ENCODE results near the gene EDRF1. TPM values are rescaled to one million over a fixed set of nuclear protein-coding genes. Genes with fewer than 3 reads are reported as not detected.

EDRF1 gene
- total RNA-seq, 4 donors from 2014 or later: 9.9 to 17.4 (median 13.3) TPM

DNA sequence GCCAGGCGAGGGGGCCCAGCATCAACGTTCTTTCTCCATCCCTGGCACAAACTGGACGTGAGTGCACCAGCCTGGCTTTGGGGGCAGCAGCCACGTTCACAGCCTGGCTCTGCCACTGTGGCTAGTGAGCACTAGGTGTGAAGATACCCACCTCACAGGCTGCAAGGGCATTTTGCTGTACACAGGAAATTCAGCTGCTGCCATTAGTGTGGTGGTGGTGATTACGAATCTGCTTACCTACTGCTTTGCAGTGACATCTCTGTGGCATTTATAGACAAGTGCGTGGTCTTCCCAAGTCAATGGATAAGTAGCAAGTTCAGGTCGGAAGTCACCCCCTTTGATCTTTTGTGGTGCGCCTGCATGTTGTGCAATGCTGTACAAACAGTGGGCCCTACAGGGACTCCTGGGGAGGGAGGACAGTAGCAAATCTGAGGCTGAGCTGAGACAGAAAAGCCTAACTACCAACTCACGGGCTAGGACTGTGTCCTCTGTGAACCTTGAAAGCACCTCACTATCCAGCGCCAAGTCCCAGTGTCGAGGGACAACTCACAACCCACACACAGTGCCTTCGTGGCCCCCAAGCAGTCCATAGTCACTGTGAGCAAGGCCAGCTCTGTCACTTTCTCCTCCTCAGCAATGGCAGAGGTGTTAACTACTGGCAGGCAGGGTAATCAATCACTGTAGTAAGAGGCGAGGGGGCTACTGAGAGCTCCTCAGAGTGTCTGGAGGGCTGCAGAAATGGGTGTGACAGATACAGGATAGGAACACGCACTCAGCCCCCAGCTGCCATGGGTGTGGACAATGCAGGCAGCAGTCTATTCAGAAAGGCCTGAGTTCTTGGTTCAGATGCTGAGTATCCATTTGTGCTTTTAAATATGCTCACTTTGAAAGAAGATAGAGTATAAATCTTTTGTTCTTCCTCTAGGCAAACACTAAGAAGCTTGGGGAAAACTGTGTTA is 73.1 kb downstream of the EDRF1 start:
- Histone ChIP-seq H3K27me3 (no peaks in the 10 kb centered on the region), H3K9me3 (no peaks in the 10 kb centered on the region), H3K27ac (replicated peaks in 1 of 4) (no peak overlapping the region), H3K4me1 (no peaks in the 10 kb centered on the region), H3K4me3 (no peak overlapping the region), H3K36me3 (peaks cover 44 to 92% (median 85%) of the 10 kb centered on the region in 4 donors)
- intact Hi-C loops (cut with DNase I): no loop called here
- TF ChIP-seq EP300 (IDR thresholded peaks at IDR 0.05) (no peak), POLR2A (IDR thresholded peaks at IDR 0.05; ENCODE audit: low read depth) (no peak), POLR2AphosphoS5 (IDR thresholded peaks at IDR 0.05) (no peak)
- TF ChIP-seq, protein P1, sequence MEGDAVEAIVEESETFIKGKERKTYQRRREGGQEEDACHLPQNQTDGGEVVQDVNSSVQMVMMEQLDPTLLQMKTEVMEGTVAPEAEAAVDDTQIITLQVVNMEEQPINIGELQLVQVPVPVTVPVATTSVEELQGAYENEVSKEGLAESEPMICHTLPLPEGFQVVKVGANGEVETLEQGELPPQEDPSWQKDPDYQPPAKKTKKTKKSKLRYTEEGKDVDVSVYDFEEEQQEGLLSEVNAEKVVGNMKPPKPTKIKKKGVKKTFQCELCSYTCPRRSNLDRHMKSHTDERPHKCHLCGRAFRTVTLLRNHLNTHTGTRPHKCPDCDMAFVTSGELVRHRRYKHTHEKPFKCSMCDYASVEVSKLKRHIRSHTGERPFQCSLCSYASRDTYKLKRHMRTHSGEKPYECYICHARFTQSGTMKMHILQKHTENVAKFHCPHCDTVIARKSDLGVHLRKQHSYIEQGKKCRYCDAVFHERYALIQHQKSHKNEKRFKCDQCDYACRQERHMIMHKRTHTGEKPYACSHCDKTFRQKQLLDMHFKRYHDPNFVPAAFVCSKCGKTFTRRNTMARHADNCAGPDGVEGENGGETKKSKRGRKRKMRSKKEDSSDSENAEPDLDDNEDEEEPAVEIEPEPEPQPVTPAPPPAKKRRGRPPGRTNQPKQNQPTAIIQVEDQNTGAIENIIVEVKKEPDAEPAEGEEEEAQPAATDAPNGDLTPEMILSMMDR (IDR thresholded peaks at IDR 0.05): no peak
- 87% methylated on average over 12 of the region's 14 CpGs for WGBS
- DNase-seq (ENCODE audit: extremely low spot score): no peak

DNA sequence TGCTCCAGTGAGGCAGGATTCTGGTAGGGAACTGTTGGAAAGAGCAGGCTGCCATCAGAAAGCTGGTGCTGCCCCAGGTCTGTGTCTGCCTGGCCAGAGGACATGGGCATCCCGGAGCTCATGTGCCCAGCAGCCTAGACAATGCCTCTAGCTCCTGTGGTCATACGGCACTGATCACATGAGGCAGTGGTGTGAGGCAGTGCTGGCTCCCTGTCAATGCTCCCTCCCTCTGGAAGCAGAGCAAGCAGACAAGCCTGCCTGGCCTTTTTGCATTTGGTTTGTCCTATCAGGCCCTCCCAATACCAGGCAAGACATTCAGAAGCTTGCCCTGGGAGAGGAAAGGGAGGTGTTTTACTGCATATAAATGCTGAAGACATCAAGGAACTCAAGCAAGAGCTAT is 75.6 kb downstream of the EDRF1 start:
- Histone ChIP-seq H3K4me3 (no peak overlapping the region), H3K4me1 (no peaks in the 10 kb centered on the region), H3K9me3 (no peaks in the 10 kb centered on the region), H3K27me3 (no peaks in the 10 kb centered on the region), H3K27ac (replicated peaks in 1 of 4) (no peak overlapping the region), H3K36me3 (peaks cover 40 to 87% (median 71%) of the 10 kb centered on the region in 4 donors)
- DNase-seq (ENCODE audit: extremely low spot score): no peak
- no CpG with 5 or more reads among the region's 2 CpGs for WGBS
- intact Hi-C loops (cut with DNase I): no loop called here
- TF ChIP-seq EP300 (IDR thresholded peaks at IDR 0.05) (no peak), POLR2AphosphoS5 (IDR thresholded peaks at IDR 0.05) (no peak), POLR2A (IDR thresholded peaks at IDR 0.05; ENCODE audit: low read depth) (no peak)
- TF ChIP-seq, protein P1 (IDR thresholded peaks at IDR 0.05): no peak

- no peaks in the 10 kb centered on the region for H3K9me3 ChIP-seq
- H3K4me3 ChIP-seq: no peak overlapping the region
- H3K4me1 ChIP-seq: no peaks in the 10 kb centered on the region
- H3K36me3 ChIP-seq: peaks cover 40 to 93% (median 74%) of the 10 kb centered on the region in 4 donors
- H3K27ac ChIP-seq (replicated peaks in 1 of 4): no peak overlapping the region
- 86% methylated on average over 8 of the region's 8 CpGs for WGBS
- TF ChIP-seq EP300 (IDR thresholded peaks at IDR 0.05) (no peak), POLR2A (IDR thresholded peaks at IDR 0.05; ENCODE audit: low read depth) (no peak), POLR2AphosphoS5 (IDR thresholded peaks at IDR 0.05) (no peak)
- TF ChIP-seq, protein P1 (IDR thresholded peaks at IDR 0.05): no peak
- H3K27me3 ChIP-seq: no peaks in the 10 kb centered on the region
- no peak for DNase-seq (ENCODE audit: extremely low spot score)
- intact Hi-C loops (cut with DNase I): no loop called here
These were observed 76.2 kb downstream of the EDRF1 start for GRCh38 chr10:125795637-125796190.

DNA sequence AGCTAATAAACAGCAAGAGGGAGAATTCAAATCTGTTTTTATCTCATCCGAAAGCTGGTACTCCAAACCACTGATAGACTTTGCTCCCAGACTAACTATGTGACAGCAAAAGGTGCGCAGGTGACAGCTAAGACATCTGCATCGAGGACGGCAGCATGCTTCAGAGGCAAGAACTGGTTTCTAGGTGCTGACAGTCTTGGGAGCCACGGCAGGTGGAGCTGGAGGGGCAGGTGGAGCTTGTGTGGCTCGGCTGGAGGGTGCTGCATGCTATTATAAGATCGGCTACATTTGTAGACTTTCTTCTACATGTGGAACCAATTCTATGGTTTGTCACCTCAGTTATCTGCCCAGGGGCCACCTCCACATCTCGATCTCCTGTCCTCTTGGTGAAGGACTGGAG is 77.9 kb downstream of the EDRF1 start:
- no peak for TF ChIP-seq POLR2AphosphoS5 (IDR thresholded peaks at IDR 0.05)
- no peak for TF ChIP-seq POLR2A (IDR thresholded peaks at IDR 0.05; ENCODE audit: low read depth)
- TF ChIP-seq, protein P1 (IDR thresholded peaks at IDR 0.05): no peak
- TF ChIP-seq EP300 (IDR thresholded peaks at IDR 0.05): no peak
- H3K36me3 ChIP-seq: peaks cover 36 to 100% (median 68%) of the 10 kb centered on the region in 4 donors
- no peak overlapping the region for H3K27ac ChIP-seq (replicated peaks in 1 of 4)
- H3K4me3 ChIP-seq: no peak overlapping the region
- H3K4me1 ChIP-seq: no peaks in the 10 kb centered on the region
- no peaks in the 10 kb centered on the region for H3K27me3 ChIP-seq
- intact Hi-C loops (cut with DNase I): no loop called here
- 92% methylated on average over 8 of the region's 8 CpGs for WGBS
- H3K9me3 ChIP-seq: no peaks in the 10 kb centered on the region
- no peak for DNase-seq (ENCODE audit: extremely low spot score)

Measured in esophagus muscularis mucosa (tissue), 4 donors.